ENCODE results near the gene C11orf16. TPM values are rescaled to one million over a fixed set of nuclear protein-coding genes. Genes with fewer than 3 reads are reported as not detected.
A peak's percentile ranks its signal among the peaks of the same experiment; 100 is the strongest.

The C11orf16 gene
- total and polyA plus RNA-seq, 9 of the 15 experiments (the other 6 are each of a cell fraction or from before 2014, with no cell fraction given) = not detected

- TF ChIP-seq HNRNPH1 (optimal IDR thresholded peaks at IDR 0.05; ENCODE audit: low read depth, low read length) (no peak), ZKSCAN3 (CRISPR knock-in tag; IDR thresholded peaks at IDR 0.05) (no peak), TBP (optimal IDR thresholded peaks at IDR 0.05; ENCODE audit: low read depth, low read length) (no peak), TEAD2 (tag; IDR thresholded peaks at IDR 0.05) (no peak), ZNF217 (CRISPR knock-in tag; IDR thresholded peaks at IDR 0.05) (no peak), ZBTB7A (IDR thresholded peaks at IDR 0.05; ENCODE audit: borderline replicate concordance, control insufficient read depth, low read depth, low read length) (no peak), CBFA2T3 (IDR thresholded peaks at IDR 0.05) (peak; percentile 46; the same call in 1 of the 2 replicates), ZBTB40 (IDR thresholded peaks at IDR 0.05) (no peak), ZBTB40 (CRISPR knock-in tag; IDR thresholded peaks at IDR 0.05) (no peak), PCBP2 (IDR thresholded peaks at IDR 0.05; ENCODE audit: low read depth, low read length, poor library complexity, severe bottlenecking) (no peak), NR2C2 (CRISPR knock-in tag; IDR thresholded peaks at IDR 0.05) (no peak), NR2C2 (tag; IDR thresholded peaks at IDR 0.05) (peak; percentile 67), SRSF3 (IDR thresholded peaks at IDR 0.05; ENCODE audit: insufficient read depth, low read length) (no peak), AFF1 (IDR thresholded peaks at IDR 0.05; ENCODE audit: low read depth in 1 of 2, partially characterized antibody in 2 of 2) (no peak)
These were observed 18.6 kb downstream of the C11orf16 start (continued) for GRCh38 chr11:8913961-8914660.

All from K562 (cell line).